ENCODE results near the gene SLC7A8. TPM values are rescaled to one million over a fixed set of nuclear protein-coding genes. Genes with fewer than 3 reads are reported as not detected.

The SLC7A8 gene
- total and polyA plus RNA-seq, 2 experiments from 2014 or later = 117 to 124 TPM

DNA sequence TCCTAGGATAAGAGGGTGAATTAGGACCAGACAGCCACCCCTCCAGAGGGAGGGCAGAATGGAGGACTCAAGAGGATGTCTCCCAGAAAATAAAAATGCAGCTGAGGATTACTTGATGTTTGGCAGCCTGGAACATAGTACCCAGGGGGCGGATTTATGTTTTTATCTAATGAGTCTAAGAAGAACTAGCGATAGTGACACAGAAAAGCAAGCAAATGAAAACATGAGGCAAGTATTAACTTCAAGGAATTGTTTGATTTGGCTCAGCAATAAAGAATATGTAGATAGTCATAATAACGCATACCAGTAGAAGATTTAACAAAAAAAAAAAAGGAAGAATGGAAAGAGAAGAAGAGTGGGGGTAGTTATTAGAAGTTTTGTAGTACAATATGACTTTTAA, 10.0 kb upstream of the SLC7A8 start:
- no peak for ATAC-seq
- no peaks in the 10 kb centered on the region; the same call in 2 of the 3 replicates for H3K36me3 Mint-ChIP-seq (ENCODE audit: low read depth)

More for the DNA sequence above, 10.0 kb upstream of the SLC7A8 start:
- H4K20me1 ChIP-seq (replicated peaks; ENCODE audit: insufficient read depth) = no peaks in the 10 kb centered on the region
- H3K27ac ChIP-seq (ENCODE audit: low read depth) = no peak overlapping the region
- H3K4me2 ChIP-seq = no peak overlapping the region
- Mint-ChIP-seq H3K4me3 (no peak overlapping the region), H3K9me3 (no peaks in the 10 kb centered on the region), H3K4me1 (peaks cover 17% of the 10 kb centered on the region), H3K27me3 (ENCODE audit: insufficient read depth, low read depth, poor library complexity) (peaks cover 7% of the 10 kb centered on the region), H3K27ac (no peak overlapping the region)
- H3K9me2 ChIP-seq (ENCODE audit: insufficient read depth) = no peaks in the 10 kb centered on the region
- H3K36me3 ChIP-seq (ENCODE audit: insufficient read depth) = no peaks in the 10 kb centered on the region
- H3K4me3 ChIP-seq = no peak overlapping the region
- TF ChIP-seq EZH2 (IDR thresholded peaks at IDR 0.05; ENCODE audit: low read depth, unreplicated experiment) (no peak), CREB1 (CRISPR knock-in tag; IDR thresholded peaks at IDR 0.05; ENCODE audit: low read depth) (no peak), STAT1 (IDR thresholded peaks at IDR 0.05; ENCODE audit: unreplicated experiment) (no peak), ZNF331 (CRISPR knock-in tag; IDR thresholded peaks at IDR 0.05; ENCODE audit: low read depth) (no peak), POLR2AphosphoS5 (IDR thresholded peaks at IDR 0.05; ENCODE audit: low read depth) (no peak), ZNF114 (CRISPR knock-in tag; IDR thresholded peaks at IDR 0.05) (no peak), JUNB (IDR thresholded peaks at IDR 0.05; ENCODE audit: unreplicated experiment) (no peak)
- TF ChIP-seq, protein P1, sequence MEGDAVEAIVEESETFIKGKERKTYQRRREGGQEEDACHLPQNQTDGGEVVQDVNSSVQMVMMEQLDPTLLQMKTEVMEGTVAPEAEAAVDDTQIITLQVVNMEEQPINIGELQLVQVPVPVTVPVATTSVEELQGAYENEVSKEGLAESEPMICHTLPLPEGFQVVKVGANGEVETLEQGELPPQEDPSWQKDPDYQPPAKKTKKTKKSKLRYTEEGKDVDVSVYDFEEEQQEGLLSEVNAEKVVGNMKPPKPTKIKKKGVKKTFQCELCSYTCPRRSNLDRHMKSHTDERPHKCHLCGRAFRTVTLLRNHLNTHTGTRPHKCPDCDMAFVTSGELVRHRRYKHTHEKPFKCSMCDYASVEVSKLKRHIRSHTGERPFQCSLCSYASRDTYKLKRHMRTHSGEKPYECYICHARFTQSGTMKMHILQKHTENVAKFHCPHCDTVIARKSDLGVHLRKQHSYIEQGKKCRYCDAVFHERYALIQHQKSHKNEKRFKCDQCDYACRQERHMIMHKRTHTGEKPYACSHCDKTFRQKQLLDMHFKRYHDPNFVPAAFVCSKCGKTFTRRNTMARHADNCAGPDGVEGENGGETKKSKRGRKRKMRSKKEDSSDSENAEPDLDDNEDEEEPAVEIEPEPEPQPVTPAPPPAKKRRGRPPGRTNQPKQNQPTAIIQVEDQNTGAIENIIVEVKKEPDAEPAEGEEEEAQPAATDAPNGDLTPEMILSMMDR (conservative IDR thresholded peaks at IDR 0.05; ENCODE audit: low read depth in 2 of 2) = no peak
- TF ChIP-seq, protein P2, sequence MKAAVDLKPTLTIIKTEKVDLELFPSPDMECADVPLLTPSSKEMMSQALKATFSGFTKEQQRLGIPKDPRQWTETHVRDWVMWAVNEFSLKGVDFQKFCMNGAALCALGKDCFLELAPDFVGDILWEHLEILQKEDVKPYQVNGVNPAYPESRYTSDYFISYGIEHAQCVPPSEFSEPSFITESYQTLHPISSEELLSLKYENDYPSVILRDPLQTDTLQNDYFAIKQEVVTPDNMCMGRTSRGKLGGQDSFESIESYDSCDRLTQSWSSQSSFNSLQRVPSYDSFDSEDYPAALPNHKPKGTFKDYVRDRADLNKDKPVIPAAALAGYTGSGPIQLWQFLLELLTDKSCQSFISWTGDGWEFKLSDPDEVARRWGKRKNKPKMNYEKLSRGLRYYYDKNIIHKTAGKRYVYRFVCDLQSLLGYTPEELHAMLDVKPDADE (IDR thresholded peaks at IDR 0.05) = no peak
- TF ChIP-seq, protein P3, sequence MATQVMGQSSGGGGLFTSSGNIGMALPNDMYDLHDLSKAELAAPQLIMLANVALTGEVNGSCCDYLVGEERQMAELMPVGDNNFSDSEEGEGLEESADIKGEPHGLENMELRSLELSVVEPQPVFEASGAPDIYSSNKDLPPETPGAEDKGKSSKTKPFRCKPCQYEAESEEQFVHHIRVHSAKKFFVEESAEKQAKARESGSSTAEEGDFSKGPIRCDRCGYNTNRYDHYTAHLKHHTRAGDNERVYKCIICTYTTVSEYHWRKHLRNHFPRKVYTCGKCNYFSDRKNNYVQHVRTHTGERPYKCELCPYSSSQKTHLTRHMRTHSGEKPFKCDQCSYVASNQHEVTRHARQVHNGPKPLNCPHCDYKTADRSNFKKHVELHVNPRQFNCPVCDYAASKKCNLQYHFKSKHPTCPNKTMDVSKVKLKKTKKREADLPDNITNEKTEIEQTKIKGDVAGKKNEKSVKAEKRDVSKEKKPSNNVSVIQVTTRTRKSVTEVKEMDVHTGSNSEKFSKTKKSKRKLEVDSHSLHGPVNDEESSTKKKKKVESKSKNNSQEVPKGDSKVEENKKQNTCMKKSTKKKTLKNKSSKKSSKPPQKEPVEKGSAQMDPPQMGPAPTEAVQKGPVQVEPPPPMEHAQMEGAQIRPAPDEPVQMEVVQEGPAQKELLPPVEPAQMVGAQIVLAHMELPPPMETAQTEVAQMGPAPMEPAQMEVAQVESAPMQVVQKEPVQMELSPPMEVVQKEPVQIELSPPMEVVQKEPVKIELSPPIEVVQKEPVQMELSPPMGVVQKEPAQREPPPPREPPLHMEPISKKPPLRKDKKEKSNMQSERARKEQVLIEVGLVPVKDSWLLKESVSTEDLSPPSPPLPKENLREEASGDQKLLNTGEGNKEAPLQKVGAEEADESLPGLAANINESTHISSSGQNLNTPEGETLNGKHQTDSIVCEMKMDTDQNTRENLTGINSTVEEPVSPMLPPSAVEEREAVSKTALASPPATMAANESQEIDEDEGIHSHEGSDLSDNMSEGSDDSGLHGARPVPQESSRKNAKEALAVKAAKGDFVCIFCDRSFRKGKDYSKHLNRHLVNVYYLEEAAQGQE (IDR thresholded peaks at IDR 0.05; ENCODE audit: unreplicated experiment) = no peak
- TF ChIP-seq, protein P4, sequence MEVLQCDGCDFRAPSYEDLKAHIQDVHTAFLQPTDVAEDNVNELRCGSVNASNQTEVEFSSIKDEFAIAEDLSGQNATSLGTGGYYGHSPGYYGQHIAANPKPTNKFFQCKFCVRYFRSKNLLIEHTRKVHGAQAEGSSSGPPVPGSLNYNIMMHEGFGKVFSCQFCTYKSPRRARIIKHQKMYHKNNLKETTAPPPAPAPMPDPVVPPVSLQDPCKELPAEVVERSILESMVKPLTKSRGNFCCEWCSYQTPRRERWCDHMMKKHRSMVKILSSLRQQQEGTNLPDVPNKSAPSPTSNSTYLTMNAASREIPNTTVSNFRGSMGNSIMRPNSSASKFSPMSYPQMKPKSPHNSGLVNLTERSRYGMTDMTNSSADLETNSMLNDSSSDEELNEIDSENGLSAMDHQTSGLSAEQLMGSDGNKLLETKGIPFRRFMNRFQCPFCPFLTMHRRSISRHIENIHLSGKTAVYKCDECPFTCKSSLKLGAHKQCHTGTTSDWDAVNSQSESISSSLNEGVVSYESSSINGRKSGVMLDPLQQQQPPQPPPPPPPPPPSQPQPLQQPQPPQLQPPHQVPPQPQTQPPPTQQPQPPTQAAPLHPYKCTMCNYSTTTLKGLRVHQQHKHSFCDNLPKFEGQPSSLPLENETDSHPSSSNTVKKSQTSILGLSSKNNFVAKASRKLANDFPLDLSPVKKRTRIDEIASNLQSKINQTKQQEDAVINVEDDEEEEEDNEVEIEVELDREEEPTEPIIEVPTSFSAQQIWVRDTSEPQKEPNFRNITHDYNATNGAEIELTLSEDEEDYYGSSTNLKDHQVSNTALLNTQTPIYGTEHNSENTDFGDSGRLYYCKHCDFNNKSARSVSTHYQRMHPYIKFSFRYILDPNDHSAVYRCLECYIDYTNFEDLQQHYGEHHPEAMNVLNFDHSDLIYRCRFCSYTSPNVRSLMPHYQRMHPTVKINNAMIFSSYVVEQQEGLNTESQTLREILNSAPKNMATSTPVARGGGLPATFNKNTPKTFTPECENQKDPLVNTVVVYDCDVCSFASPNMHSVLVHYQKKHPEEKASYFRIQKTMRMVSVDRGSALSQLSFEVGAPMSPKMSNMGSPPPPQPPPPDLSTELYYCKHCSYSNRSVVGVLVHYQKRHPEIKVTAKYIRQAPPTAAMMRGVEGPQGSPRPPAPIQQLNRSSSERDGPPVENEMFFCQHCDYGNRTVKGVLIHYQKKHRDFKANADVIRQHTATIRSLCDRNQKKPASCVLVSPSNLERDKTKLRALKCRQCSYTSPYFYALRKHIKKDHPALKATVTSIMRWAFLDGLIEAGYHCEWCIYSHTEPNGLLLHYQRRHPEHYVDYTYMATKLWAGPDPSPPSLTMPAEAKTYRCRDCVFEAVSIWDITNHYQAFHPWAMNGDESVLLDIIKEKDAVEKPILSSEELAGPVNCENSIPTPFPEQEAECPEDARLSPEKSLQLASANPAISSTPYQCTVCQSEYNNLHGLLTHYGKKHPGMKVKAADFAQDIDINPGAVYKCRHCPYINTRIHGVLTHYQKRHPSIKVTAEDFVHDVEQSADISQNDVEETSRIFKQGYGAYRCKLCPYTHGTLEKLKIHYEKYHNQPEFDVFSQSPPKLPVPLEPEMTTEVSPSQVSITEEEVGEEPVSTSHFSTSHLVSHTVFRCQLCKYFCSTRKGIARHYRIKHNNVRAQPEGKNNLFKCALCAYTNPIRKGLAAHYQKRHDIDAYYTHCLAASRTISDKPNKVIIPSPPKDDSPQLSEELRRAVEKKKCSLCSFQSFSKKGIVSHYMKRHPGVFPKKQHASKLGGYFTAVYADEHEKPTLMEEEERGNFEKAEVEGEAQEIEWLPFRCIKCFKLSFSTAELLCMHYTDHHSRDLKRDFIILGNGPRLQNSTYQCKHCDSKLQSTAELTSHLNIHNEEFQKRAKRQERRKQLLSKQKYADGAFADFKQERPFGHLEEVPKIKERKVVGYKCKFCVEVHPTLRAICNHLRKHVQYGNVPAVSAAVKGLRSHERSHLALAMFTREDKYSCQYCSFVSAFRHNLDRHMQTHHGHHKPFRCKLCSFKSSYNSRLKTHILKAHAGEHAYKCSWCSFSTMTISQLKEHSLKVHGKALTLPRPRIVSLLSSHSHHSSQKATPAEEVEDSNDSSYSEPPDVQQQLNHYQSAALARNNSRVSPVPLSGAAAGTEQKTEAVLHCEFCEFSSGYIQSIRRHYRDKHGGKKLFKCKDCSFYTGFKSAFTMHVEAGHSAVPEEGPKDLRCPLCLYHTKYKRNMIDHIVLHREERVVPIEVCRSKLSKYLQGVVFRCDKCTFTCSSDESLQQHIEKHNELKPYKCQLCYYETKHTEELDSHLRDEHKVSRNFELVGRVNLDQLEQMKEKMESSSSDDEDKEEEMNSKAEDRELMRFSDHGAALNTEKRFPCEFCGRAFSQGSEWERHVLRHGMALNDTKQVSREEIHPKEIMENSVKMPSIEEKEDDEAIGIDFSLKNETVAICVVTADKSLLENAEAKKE (CRISPR knock-in tag; IDR thresholded peaks at IDR 0.05) = no peak
- H3F3A ChIP-seq (replicated peaks; ENCODE audit: low read depth) = no peaks in the 10 kb centered on the region
- no peaks in the 10 kb centered on the region for H3K27me3 ChIP-seq (ENCODE audit: insufficient read depth)
- no peak for DNase-seq (ENCODE audit: low spot score)
- H3K4me1 ChIP-seq (ENCODE audit: insufficient read depth) = peaks cover 14% of the 10 kb centered on the region
- no peak overlapping the region for H2AFZ ChIP-seq
- no peaks in the 10 kb centered on the region for H3K79me2 ChIP-seq (replicated peaks; ENCODE audit: insufficient read depth)
